Measurements from ENCODE around the gene ZFHX3.

Gene ZFHX3

DNA sequence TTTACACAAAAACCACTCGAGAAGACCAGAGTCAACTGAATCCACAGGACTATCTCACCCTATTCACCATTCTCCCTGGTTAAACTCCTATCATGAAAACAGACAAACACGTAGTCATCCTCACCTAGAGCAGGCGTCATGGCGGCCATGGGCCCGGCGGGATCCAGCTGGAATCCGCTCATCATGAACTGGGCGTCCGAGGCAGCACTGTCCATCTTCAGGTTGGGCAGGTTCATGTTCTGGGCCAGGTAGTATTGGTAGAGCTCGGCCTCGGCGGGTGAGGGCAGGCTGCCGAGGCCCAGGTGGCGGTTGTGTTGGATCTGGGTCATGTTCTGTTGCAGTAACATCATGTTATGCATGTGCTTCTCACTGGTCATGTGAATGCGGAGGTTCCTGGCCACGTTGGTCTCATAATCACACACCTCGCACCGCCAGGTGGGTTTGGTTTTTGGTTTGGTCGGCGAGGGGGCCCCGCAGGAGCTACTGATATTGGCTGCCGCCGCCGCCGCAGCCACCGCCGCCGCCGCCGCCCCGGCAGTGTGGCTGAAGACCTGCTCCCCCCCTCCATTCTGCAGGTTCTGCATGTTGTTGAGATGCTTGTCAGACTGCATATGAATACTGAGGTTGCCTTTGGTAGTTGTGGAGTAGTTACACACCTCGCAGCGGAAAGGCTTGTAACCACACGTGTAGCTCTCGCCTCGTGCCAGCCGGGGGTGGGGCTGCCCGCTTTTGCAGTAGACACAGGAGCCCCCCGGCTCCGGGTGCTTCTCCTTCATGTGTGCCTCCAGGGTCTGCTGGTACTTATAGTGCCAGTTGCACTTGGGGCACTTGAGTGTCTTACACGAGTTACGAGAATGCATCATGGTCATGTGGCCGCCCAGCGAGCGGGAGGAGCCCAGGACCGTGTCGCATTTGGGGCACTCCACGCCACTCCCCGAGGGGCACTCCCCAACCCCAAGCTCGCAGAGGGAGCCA lies 90.3 kb downstream of the ZFHX3 start:
- H3K9me3 Mint-ChIP-seq, result no peaks in the 10 kb centered on the region
- peaks cover 1% of the 10 kb centered on the region for H3K36me3 Mint-ChIP-seq
- H3K27ac Mint-ChIP-seq, result no peak overlapping the region
- H3K4me3 Mint-ChIP-seq, result no peak overlapping the region
- no peaks in the 10 kb centered on the region for H3K27me3 Mint-ChIP-seq
- H3K4me1 Mint-ChIP-seq, result no peaks in the 10 kb centered on the region

DNA sequence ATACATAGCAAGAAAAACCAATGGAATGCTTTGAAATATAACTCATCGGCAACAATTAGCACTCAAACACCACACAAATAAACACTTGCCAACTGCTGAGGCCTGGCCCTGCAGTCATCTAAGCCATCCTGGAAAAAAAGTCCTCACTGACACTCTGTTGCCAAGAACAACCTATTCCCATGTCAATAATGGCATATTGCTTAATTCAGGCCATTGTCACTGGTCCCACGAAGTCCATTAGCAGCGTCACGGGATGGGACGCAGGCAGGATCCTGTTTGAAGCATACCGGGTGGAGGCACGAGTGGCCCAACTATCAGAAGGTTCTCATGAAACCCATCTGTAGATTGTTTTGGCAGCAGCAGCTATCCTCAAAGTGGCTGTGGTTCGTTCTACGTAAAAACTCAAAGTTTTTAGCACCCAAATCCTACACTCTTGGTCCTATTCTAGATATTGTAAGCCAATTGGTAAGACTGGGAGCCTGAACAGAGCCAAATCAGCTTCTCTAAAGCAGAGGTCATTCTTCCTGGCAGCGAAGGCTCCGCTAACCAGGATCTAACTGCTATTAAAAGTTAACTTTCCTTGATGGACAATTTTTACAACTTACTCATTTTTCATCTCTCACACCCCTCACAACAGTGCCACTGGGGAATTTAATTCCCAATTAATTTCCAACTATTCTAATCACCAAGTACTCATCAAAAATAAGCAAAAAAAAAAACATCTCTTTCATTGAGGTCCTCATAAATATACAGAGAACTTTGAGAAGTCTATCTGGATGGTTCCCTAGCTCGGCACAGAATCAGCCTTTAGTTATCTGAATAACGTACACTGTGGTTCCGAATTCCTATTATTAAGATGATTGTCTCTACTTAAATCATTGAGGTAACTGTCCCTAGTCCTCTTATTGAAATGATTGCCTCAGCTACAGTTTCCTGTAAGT lies 91.5 kb downstream of the ZFHX3 start:
- no peak overlapping the region for H3K27ac Mint-ChIP-seq
- H3K9me3 Mint-ChIP-seq, result no peaks in the 10 kb centered on the region
- no peak overlapping the region for H3K4me3 Mint-ChIP-seq
- no peaks in the 10 kb centered on the region for H3K27me3 Mint-ChIP-seq
- no peaks in the 10 kb centered on the region for H3K4me1 Mint-ChIP-seq
- H3K36me3 Mint-ChIP-seq, result peaks cover 1% of the 10 kb centered on the region

DNA sequence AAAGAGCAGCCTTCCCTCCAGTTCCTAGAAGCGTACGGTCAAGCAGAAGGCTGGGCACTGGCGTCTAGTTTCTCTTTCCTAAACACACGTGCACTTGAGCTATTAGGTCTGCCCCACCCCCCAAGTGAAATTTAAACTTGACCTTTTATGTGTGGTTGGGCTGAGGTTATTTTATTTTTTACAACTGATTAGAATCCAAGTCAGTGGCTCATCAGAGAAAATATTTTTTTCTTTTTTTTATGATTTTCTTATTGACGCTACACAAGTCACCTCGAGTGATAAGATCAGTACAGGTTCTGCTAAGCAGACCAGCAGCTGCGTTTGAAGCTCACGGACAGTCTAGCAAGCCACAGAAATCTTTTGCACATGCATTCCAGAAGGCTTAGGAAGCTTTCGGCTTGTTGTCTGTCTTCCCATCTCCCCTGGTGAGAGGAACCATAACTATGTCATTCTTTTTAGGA lies 95.1 kb downstream of the ZFHX3 start:
- H3K36me3 Mint-ChIP-seq, result peaks cover 4% of the 10 kb centered on the region
- no peaks in the 10 kb centered on the region for H3K27me3 Mint-ChIP-seq
- H3K4me3 Mint-ChIP-seq, result no peak overlapping the region
- H3K27ac Mint-ChIP-seq, result no peak overlapping the region
- H3K9me3 Mint-ChIP-seq, result no peaks in the 10 kb centered on the region
- no peaks in the 10 kb centered on the region for H3K4me1 Mint-ChIP-seq

DNA sequence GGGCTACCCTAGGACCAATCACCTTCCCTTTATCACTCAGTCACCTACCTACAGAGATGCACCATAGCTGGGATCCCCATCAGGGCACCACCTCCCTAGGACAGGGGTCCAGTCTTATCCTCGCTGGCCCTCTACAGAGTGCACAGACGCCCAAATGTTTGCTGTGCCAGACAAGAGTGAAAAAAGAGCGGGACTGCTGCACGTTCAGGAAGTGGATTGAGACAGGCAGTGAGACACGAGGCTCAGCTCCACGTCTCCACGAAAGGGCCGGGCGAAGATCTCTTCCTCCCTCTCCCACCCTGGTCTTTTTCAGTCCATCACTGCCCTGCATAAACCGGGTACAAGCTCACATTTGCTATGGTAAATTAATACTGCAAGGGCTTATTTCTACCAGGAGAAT lies 95.5 kb downstream of the ZFHX3 start:
- Mint-ChIP-seq H3K4me3 (no peak overlapping the region), H3K27ac (no peak overlapping the region), H3K9me3 (no peaks in the 10 kb centered on the region), H3K27me3 (no peaks in the 10 kb centered on the region), H3K4me1 (no peaks in the 10 kb centered on the region), H3K36me3 (peaks cover 4% of the 10 kb centered on the region)

DNA sequence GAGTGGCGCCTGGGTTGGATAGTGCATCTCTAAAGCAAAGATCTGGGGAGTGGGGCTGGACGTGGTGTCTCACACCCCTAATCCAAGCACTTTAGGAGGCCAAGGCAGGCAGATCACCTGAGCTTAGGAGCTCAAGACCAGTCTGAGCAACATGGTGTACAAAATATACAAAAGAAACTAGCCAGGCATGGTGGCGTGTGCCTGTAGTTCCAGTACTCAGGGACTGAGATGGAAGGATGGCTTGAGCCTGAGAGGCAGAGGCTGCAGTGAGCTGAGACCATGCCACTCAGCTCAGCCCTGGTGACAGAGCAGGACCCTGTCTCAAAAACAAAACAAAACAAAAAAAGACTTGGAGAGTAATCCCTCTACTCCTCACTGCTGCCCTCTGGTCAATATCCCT lies 96.0 kb downstream of the ZFHX3 start:
- peaks cover 4% of the 10 kb centered on the region for H3K36me3 Mint-ChIP-seq
- no peak overlapping the region for H3K4me3 Mint-ChIP-seq
- H3K27me3 Mint-ChIP-seq, result no peaks in the 10 kb centered on the region
- H3K4me1 Mint-ChIP-seq, result no peaks in the 10 kb centered on the region
- no peak overlapping the region for H3K27ac Mint-ChIP-seq
- H3K9me3 Mint-ChIP-seq, result no peaks in the 10 kb centered on the region

DNA sequence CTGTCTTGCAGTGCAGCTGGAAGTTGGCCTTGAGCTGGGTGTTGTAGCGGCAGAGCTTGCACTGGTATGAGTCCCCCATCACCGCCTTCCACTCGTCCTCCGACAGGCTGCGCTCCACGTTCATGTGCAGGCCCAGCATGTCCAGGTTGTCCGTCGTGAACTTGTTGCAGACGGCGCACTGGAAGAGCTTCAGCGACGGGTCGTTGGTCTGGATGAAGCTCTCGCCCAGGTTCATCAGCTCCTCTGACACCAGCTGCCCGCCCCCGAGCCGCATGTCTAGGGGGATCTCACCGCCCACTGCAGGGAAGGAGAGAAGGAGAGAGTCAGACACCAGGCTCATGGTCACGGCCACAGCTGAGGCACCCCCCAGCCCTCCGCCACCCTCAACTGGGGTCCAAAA lies 97.3 kb downstream of the ZFHX3 start:
- Mint-ChIP-seq H3K4me1 (no peaks in the 10 kb centered on the region), H3K36me3 (peaks cover 2% of the 10 kb centered on the region), H3K27me3 (no peaks in the 10 kb centered on the region), H3K9me3 (no peaks in the 10 kb centered on the region), H3K4me3 (no peak overlapping the region), H3K27ac (no peak overlapping the region)

DNA sequence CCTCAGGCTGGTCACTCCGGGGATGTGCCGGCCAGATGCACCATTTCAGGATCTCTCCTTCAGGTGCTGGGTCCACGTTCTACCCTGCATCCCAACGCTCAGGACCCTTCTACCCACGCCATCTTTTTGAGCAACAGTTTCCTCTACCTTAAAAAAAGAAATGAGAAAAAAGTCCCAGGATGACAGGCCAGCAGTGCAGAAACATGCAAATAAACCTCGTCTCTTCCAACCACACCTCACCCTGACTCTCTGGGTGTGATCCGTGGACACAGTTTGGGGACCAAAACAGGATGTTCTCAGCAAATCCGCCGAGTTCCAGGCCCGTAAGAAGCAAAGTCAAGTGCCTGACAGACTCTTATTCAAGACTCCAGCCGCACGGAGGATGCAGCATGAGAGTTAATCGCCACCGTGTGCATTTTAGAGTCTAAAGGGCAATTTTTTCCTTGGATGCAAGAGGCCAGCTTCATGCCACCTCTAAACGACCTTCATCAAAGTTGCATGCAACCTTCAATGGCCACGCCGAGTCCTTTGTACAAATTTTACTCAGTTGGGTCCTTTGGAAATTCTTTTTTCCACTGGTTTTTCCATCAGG lies 99.6 kb downstream of the ZFHX3 start:
- peaks cover 2% of the 10 kb centered on the region for H3K36me3 Mint-ChIP-seq
- H3K4me3 Mint-ChIP-seq, result no peak overlapping the region
- no peaks in the 10 kb centered on the region for H3K27me3 Mint-ChIP-seq
- no peaks in the 10 kb centered on the region for H3K9me3 Mint-ChIP-seq
- no peaks in the 10 kb centered on the region for H3K4me1 Mint-ChIP-seq
- H3K27ac Mint-ChIP-seq, result no peak overlapping the region

DNA sequence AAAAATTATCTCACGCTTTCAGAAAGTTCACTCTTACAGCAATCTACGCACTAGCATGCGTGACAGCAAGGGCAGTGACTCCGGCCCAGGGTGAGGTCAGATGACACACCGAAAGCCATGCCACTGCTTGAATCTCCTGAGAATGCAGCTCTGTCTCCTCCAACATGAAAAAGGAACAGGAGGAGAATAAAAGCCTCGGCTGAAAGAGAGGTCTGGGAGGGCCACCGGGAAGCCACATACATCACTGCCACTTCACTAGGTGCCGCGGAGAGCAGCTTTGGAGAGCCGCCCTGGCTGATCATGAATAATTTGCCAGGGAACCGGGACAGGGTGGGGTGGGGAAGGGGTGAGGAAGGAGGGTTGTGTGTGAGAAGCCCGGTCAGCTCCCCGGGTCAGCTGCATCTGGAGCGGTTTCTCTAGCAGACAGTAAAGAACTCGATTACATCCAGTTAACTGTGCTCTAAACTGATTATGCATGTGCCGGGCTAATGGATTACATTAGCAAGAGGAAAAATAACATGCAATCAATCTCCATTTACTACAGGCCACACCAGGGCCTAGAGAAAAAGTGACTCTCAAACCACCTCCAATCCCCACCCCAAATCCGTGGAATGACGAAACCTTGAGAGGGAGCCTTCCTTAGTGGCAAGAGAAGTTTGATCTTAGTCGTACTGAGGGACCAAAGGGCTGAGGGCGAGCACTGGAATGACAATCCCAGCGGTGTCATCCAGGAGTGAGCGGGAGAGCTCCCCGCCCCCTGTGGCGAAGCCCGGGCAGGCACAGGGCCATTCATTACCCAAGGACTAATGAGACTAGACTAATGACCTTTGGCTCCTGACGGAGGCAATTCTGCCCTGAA lies 100.3 kb downstream of the ZFHX3 start:
- H3K36me3 Mint-ChIP-seq, result peaks cover 2% of the 10 kb centered on the region
- no peaks in the 10 kb centered on the region for H3K27me3 Mint-ChIP-seq
- H3K9me3 Mint-ChIP-seq, result no peaks in the 10 kb centered on the region
- no peak overlapping the region for H3K4me3 Mint-ChIP-seq
- H3K4me1 Mint-ChIP-seq, result no peaks in the 10 kb centered on the region
- H3K27ac Mint-ChIP-seq, result no peak overlapping the region

DNA sequence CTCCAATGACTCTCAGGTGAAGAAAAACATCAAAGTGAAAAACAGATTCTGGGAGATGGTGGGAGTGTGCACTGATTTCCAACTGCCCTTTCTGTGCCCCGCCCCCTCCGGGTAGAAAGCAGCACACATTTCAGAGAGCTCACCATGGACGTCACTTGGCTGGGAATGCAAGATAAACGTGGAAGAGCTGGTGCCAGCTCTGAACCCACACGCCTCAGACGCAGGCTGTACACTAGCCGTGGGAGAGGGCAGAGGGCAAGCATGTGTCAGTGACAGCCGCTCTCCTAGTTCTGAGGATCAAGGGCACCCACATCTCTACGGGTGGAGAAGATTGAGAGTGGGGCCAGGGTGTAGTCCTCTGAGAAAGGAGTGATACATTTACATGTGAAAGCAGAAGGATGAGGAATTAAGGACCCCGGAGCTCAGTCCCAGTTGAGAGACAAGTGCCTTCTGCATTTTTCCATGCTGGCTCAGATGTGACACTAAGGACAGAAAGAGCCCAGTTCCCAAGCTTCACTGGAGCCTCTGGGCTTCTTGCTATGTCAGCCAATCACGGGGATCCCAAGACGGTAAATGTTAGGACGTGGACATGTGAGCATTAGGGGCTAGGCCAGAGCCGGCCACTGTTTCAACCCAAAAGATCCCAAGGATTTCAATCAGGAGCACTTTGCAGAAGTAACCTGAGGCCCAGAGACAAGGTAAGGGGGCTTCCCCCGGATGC lies 101.3 kb downstream of the ZFHX3 start:
- H3K27ac Mint-ChIP-seq, result no peak overlapping the region
- no peaks in the 10 kb centered on the region for H3K27me3 Mint-ChIP-seq
- H3K4me3 Mint-ChIP-seq, result no peak overlapping the region
- H3K4me1 Mint-ChIP-seq, result no peaks in the 10 kb centered on the region
- no peaks in the 10 kb centered on the region for H3K9me3 Mint-ChIP-seq
- peaks cover 2% of the 10 kb centered on the region for H3K36me3 Mint-ChIP-seq

DNA sequence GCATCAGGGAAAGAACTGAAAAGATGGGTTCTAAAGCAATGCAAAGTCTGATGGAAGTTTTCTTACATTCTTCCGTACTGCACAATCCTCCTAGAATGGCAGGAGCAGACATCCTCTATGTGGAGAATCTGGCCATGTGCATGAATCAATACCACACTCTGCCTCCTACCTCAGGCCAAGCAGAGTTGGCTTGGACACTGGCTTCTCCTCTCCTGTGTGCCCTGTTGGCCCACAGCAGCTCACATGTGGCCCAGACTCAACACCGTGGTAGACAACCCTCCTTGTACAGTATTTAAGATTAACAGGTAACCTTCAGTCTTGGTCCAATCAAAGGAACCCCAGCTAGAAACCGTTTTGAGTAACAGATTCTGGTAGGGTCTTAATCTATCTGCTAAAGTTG lies 101.9 kb downstream of the ZFHX3 start:
- no peaks in the 10 kb centered on the region for H3K9me3 Mint-ChIP-seq
- no peak overlapping the region for H3K4me3 Mint-ChIP-seq
- peaks cover 2% of the 10 kb centered on the region for H3K36me3 Mint-ChIP-seq
- no peaks in the 10 kb centered on the region for H3K27me3 Mint-ChIP-seq
- H3K27ac Mint-ChIP-seq, result no peak overlapping the region
- H3K4me1 Mint-ChIP-seq, result no peaks in the 10 kb centered on the region

DNA sequence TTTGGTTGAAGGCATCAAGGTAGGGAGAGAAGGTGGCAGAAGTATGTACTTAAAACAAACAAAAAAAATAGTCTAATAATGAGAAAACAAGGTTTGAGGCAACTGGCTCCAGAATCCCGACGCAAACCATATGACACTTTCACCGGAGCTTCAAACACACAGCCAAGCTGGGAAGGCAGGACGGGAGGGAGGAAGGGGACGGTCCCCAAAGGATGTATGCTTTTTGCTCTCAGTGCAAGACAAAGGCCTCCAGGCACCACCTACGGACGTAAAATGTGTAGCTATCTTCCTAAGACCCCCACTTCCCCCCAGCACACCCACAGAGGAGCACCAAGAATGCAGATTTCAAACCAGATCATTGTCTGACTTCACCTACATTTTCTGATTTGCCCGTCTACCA lies 102.3 kb downstream of the ZFHX3 start:
- Mint-ChIP-seq H3K27ac (no peak overlapping the region), H3K36me3 (peaks cover 2% of the 10 kb centered on the region), H3K4me1 (no peaks in the 10 kb centered on the region), H3K27me3 (no peaks in the 10 kb centered on the region), H3K4me3 (no peak overlapping the region), H3K9me3 (no peaks in the 10 kb centered on the region)

DNA sequence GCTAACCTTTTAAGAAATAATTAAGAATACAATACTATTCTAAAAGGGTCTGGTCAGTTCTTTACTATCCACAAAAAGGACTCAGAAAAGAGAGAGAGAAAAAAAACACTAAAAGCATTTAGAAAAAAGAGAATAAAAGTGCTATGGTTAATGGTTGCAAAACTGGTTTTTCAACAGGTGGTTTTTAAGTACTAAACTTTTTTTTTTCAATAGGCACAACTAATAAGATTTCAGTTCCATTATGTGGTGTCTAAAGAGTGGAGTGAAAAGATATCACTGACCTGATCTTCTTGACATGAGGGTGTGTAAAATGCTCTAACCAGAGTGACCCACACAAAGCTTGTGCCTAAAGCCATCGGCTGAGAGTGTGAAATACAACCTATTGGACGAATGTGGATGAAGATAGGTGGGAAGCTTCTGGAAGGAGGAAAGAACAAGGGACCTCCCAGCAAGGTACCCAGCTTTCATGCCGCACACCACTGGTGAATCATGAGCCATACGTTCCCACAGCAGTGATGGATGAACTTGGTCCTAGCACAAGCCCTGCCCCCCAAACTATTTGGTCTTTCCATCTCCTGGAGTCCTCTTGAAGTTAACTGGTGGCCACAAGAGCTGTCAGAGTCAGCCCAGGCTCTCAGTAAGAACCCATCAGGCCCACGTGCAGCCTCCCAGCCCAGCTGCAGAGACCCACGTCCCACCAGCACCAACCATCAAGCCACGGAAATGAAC lies 103.0 kb downstream of the ZFHX3 start:
- Mint-ChIP-seq H3K4me1 (no peaks in the 10 kb centered on the region), H3K4me3 (no peak overlapping the region), H3K36me3 (peaks cover 2% of the 10 kb centered on the region), H3K27me3 (no peaks in the 10 kb centered on the region), H3K27ac (no peak overlapping the region), H3K9me3 (no peaks in the 10 kb centered on the region)

DNA sequence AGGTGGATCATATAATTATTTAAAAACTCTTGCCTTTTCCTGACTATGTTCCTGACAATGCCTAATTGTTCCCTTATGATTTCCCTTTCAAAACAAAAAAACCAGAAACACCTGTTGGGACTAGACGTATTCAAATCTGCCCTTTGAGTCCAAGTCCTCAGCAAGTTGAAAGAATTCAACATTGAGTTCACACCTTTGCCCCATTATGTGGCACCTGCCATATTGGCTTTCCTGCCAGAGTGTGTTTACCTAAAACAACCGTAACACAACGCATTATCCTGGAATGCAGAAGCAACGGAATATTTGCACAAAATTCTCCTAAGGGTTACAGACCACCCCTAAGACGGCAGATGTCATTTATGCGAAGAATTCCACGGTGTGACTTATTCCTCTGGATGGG lies 105.9 kb downstream of the ZFHX3 start:
- H3K4me3 Mint-ChIP-seq, result no peak overlapping the region
- no peaks in the 10 kb centered on the region for H3K27me3 Mint-ChIP-seq
- H3K9me3 Mint-ChIP-seq, result no peaks in the 10 kb centered on the region
- H3K36me3 Mint-ChIP-seq, result peaks cover under 1% of the 10 kb centered on the region
- H3K27ac Mint-ChIP-seq, result no peak overlapping the region
- H3K4me1 Mint-ChIP-seq, result no peaks in the 10 kb centered on the region

DNA sequence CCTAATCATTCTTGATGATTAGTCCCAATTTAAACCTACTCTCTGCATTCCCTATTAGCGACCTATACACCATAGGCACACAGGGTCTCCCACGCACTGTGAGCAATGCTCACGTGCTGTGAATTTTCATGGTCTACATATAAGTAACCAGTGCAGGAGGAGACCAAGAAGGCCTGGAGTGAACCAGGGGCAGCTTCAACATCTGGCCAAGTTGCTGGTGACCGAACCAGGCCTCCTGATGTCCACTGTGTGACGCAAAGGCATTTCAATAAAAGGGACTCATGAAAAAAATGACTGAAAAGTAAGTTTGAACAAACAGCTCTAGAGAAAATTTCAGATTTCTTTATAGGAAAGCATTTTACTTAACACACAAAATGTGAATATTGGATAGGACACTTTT lies 107.0 kb downstream of the ZFHX3 start:
- Mint-ChIP-seq H3K27ac (no peak overlapping the region), H3K4me3 (no peak overlapping the region), H3K9me3 (no peaks in the 10 kb centered on the region), H3K27me3 (no peaks in the 10 kb centered on the region), H3K36me3 (peaks cover 2% of the 10 kb centered on the region), H3K4me1 (no peaks in the 10 kb centered on the region)
